Adrenal gland (tissue), 5 donors: ENCODE results near the gene WDR49.

Experiments
- POLR2A ChIP-seq, 2 donors: fragments of 450-650 bp; IDR thresholded peaks; one replicate each; pipeline ENCODE4 v1.6.1; 2017; ENCODE audit warnings: antibody characterized with exemption in 2 of 2, mild to moderate bottlenecking in 2 of 2, moderate library complexity in 1 of 2
- TF ChIP-seq, protein P1 (sequence below), 6 experiments: fragments of 450-650 bp in 4 of 6; fragments of 200-600 bp in 2 of 6; sonication (generic) in 1 of 6; IDR thresholded peaks; 1 replicate in 5 of 6; 2 replicates in 1 of 6; pipeline versions ENCODE4 v1.5.1 to v1.8.0; 2016 to 2021; ENCODE audit warnings: antibody characterized with exemption in 6 of 6, mild to moderate bottlenecking in 2 of 6, moderate library complexity in 1 of 6
- donor health status: DM: no; HTN: no; CAD: no.

- TF ChIP-seq, protein P1, sequence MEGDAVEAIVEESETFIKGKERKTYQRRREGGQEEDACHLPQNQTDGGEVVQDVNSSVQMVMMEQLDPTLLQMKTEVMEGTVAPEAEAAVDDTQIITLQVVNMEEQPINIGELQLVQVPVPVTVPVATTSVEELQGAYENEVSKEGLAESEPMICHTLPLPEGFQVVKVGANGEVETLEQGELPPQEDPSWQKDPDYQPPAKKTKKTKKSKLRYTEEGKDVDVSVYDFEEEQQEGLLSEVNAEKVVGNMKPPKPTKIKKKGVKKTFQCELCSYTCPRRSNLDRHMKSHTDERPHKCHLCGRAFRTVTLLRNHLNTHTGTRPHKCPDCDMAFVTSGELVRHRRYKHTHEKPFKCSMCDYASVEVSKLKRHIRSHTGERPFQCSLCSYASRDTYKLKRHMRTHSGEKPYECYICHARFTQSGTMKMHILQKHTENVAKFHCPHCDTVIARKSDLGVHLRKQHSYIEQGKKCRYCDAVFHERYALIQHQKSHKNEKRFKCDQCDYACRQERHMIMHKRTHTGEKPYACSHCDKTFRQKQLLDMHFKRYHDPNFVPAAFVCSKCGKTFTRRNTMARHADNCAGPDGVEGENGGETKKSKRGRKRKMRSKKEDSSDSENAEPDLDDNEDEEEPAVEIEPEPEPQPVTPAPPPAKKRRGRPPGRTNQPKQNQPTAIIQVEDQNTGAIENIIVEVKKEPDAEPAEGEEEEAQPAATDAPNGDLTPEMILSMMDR (IDR thresholded peaks at IDR 0.05) = no peak
- TF ChIP-seq POLR2A (IDR thresholded peaks at IDR 0.05) = no peak
Measured at GRCh38 chr3:167489571-167489970, 164.2 kb downstream of the WDR49 start.
